PC-9 (cell line): ENCODE data around the gene CAPN7.

ENCODE experiments used
- CTCF ChIP-seq: fragments of 200-600 bp; sonication (generic); conservative IDR thresholded peaks from 2 replicates; pipeline ENCODE4 v1.6.1; 2017; ENCODE audit warnings: mixed run types, antibody characterized with exemption, mild to moderate bottlenecking, moderate library complexity
- EZH2 ChIP-seq: fragments of 200-600 bp; sonication (generic); IDR thresholded peaks from 2 replicates; pipeline ENCODE4 v1.8.0; 2017; ENCODE audit warnings: antibody characterized with exemption, low read depth

GRCh38 chr3:15205482-15205933 is 538 bp upstream of the CAPN7 start:
- TF ChIP-seq CTCF (no peak), EZH2 (no peak)
